Progenitor cell of endocrine pancreas (in vitro differentiated cells): ENCODE data around the gene CSRP2. TPM values are rescaled to one million over a fixed set of nuclear protein-coding genes. Genes with fewer than 3 reads are reported as not detected.
A peak's percentile ranks its signal among the peaks of the same experiment; 100 is the strongest.

Experiments used
- DNase-seq: peaks from one replicate; pipeline ENCODE4 v3.0.0; 2021; ENCODE audit warnings: low spot score; ENCODE audit not compliant: unreplicated experiment
- H3K27ac Mint-ChIP-seq: 2 replicates; pipeline ENCODE4 v1.8.0; 2021; ENCODE audit warnings: mild to moderate bottlenecking, moderate library complexity, mixed read lengths
- H3K27me3 Mint-ChIP-seq: 2 replicates; pipeline ENCODE4 v1.8.0; 2021; ENCODE audit warnings: mixed read lengths
- H3K36me3 Mint-ChIP-seq: 2 replicates; pipeline ENCODE4 v1.8.0; 2022; ENCODE audit warnings: mixed read lengths; ENCODE audit not compliant: insufficient read depth
- H3K4me1 Mint-ChIP-seq: 2 replicates; pipeline ENCODE4 v1.8.0; 2021; ENCODE audit warnings: low read depth, mixed read lengths
- H3K4me3 Mint-ChIP-seq: 2 replicates; pipeline ENCODE4 v1.8.0; 2021; ENCODE audit warnings: low read depth, mild to moderate bottlenecking, moderate library complexity, mixed read lengths
- H3K9me3 Mint-ChIP-seq: 2 replicates; pipeline ENCODE4 v1.8.0; 2021; ENCODE audit warnings: low read depth, mixed read lengths
- total RNA-seq: library from RNA; stranded (reverse); gene quantifications from 2 replicates; pipeline ENCODE4 v1.2.1, GENCODE V29; 2021
- TF ChIP-seq, protein P1 (sequence below): fragments of 200-600 bp; sonication (generic); IDR thresholded peaks from one replicate; pipeline ENCODE4 v1.5.0; 2021; ENCODE audit warnings: antibody characterized with exemption, mild to moderate bottlenecking; ENCODE audit not compliant: unreplicated experiment

CSRP2 gene
- total RNA-seq, 1 donor from 2014 or later = 96.1 TPM

DNA sequence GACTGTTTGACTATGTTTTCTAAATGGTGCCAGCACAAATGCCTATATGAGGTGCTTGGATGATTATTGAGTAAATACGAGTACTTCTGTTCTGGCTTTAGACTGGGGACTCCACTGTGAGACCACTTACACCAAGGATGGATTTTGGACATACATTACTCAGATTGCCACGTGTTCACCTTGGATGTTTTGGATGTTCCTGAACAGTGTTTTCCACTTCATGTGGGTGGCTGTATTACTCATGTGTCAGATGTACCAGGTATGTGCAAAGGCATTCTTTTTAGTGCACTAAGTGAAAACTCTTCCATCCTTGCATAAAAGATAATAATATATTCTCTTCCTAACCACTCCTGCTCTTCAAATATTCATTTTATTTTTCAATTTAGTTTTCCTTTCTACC lies 30.7 kb downstream of the CSRP2 start:
- H3K9me3 Mint-ChIP-seq = no peaks in the 10 kb centered on the region

DNA sequence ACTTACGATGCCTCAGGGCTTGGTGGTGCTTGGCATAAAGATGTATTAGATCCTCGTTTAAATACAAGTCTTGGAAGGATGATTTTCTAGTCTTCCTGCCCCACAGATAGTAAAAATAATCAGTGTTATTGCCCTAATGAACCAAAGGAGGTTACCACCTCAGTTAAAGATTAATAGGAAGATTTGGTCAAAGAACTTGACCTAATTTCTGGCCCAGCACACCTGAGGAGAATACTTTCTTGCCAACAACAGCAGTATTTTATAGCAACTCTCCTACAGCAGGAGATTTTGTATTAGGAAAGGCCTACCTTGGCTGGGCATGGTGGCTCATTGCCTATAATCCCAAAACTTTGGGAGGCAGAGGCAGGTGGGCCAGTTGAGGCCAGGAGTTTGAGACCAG lies 31.6 kb downstream of the CSRP2 start:
- H3K4me3 Mint-ChIP-seq = no peak overlapping the region
- DNase-seq = no peak
- no peak overlapping the region for H3K27ac Mint-ChIP-seq
- no peaks in the 10 kb centered on the region for H3K9me3 Mint-ChIP-seq
- no peaks in the 10 kb centered on the region for H3K27me3 Mint-ChIP-seq
- peaks cover 13% of the 10 kb centered on the region for H3K36me3 Mint-ChIP-seq
- TF ChIP-seq, protein P1, sequence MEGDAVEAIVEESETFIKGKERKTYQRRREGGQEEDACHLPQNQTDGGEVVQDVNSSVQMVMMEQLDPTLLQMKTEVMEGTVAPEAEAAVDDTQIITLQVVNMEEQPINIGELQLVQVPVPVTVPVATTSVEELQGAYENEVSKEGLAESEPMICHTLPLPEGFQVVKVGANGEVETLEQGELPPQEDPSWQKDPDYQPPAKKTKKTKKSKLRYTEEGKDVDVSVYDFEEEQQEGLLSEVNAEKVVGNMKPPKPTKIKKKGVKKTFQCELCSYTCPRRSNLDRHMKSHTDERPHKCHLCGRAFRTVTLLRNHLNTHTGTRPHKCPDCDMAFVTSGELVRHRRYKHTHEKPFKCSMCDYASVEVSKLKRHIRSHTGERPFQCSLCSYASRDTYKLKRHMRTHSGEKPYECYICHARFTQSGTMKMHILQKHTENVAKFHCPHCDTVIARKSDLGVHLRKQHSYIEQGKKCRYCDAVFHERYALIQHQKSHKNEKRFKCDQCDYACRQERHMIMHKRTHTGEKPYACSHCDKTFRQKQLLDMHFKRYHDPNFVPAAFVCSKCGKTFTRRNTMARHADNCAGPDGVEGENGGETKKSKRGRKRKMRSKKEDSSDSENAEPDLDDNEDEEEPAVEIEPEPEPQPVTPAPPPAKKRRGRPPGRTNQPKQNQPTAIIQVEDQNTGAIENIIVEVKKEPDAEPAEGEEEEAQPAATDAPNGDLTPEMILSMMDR = no peak
- H3K4me1 Mint-ChIP-seq = peaks cover 4% of the 10 kb centered on the region

More for the DNA sequence above, 30.7 kb downstream of the CSRP2 start:
- Mint-ChIP-seq H3K27me3 (no peaks in the 10 kb centered on the region), H3K4me3 (no peak overlapping the region), H3K4me1 (peaks cover 4% of the 10 kb centered on the region), H3K27ac (no peak overlapping the region), H3K36me3 (peaks cover 15% of the 10 kb centered on the region)
- DNase-seq = no peak
- TF ChIP-seq, protein P1 = no peak

- Mint-ChIP-seq H3K4me3 (no peak overlapping the region), H3K4me1 (peaks cover 5% of the 10 kb centered on the region)
Observed at GRCh38 chr12:76836633-76837032, 42.2 kb downstream of the CSRP2 start.

DNA sequence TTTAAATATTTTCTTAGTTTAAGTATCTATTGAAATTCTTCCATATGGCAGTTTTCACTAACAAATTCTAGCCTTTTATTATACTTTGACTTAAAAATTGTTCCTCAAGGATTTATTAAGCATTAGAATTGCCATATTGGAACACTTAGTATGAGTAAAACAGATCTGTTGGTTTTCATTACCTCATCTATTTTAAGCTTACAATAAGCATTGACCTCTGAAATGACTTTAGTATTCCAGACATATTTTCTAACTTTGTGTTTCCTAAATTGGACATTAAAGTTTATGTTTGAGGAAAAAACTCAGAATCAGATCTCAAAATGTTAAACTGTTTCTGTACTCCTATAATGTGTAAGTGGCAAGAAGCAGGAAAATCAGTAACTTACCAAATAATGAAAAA lies 48.4 kb downstream of the CSRP2 start:
- DNase-seq = no peak
- Mint-ChIP-seq H3K4me3 (no peak overlapping the region), H3K27ac (no peak overlapping the region), H3K36me3 (peaks cover 22% of the 10 kb centered on the region), H3K9me3 (peaks cover 4% of the 10 kb centered on the region), H3K27me3 (no peaks in the 10 kb centered on the region), H3K4me1 (no peaks in the 10 kb centered on the region)
- TF ChIP-seq, protein P1 = no peak

More at GRCh38 chr12:76836633-76837032, 42.2 kb downstream of the CSRP2 start:
- no peak for DNase-seq
- H3K36me3 Mint-ChIP-seq = peaks cover 7% of the 10 kb centered on the region
- peaks cover 4% of the 10 kb centered on the region for H3K9me3 Mint-ChIP-seq
- TF ChIP-seq, protein P1 = no peak
- no peak overlapping the region for H3K27ac Mint-ChIP-seq
- H3K27me3 Mint-ChIP-seq = no peaks in the 10 kb centered on the region

DNA sequence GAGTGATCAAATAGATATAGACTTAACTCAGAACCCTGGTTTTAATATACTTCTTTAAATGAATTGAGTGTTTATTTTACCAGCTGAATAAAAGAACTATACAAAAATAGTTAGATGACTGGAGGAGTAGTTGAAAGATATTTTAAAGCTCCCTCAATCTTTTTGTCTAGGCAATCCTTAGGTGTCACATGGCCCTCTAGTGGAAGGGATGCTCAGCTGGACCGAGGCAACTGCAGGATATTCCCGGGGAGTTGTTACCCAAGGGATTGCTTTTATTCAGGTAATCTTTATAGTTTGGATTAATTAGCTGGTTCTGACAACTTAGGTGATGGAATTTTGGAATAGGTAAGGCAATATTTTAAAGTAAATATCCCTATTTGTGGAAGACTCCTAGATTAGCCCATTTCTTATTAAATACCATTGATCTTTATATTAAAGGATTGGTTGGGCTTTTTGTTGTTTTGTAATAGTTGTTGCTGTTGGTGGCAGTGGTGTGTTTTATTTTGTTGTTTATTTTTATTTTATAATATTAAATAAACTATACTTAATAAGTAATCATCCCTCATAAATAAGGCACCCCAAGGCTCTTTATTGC lies 57.8 kb downstream of the CSRP2 start:
- Mint-ChIP-seq H3K27me3 (no peaks in the 10 kb centered on the region), H3K27ac (no peak overlapping the region), H3K4me3 (no peak overlapping the region), H3K4me1 (no peaks in the 10 kb centered on the region), H3K36me3 (no peaks in the 10 kb centered on the region), H3K9me3 (no peaks in the 10 kb centered on the region)
- TF ChIP-seq, protein P1 = peak; percentile 62
- no peak for DNase-seq
